HL-60 (cell line): ENCODE data around the gene TSHZ1.

Source experiments
- GABPA ChIP-seq: IDR thresholded peaks from 2 replicates; pipeline ENCODE4 v1.6.1; 2012; ENCODE audit warnings: low read depth
- POLR2AphosphoS5 ChIP-seq: IDR thresholded peaks from 2 replicates; pipeline ENCODE4 v1.6.1; 2012; ENCODE audit warnings: low read depth
- REST ChIP-seq: IDR thresholded peaks from 2 replicates; pipeline ENCODE4 v1.6.1; 2012; ENCODE audit warnings: low read depth; ENCODE audit not compliant: insufficient replicate concordance
- SPI1 ChIP-seq: IDR thresholded peaks from 2 replicates; pipeline ENCODE4 v1.6.1; 2012; ENCODE audit warnings: low read depth, mild to moderate bottlenecking, borderline replicate concordance
- TF ChIP-seq, protein P1 (sequence below): IDR thresholded peaks from one replicate; pipeline ENCODE4 v1.5.1; 2011; ENCODE audit warnings: low read length, control low read depth, inconsistent platforms; ENCODE audit not compliant: insufficient read depth

GRCh38 chr18:75314117-75314516 is 103.5 kb downstream of the TSHZ1 start:
- TF ChIP-seq, protein P1, sequence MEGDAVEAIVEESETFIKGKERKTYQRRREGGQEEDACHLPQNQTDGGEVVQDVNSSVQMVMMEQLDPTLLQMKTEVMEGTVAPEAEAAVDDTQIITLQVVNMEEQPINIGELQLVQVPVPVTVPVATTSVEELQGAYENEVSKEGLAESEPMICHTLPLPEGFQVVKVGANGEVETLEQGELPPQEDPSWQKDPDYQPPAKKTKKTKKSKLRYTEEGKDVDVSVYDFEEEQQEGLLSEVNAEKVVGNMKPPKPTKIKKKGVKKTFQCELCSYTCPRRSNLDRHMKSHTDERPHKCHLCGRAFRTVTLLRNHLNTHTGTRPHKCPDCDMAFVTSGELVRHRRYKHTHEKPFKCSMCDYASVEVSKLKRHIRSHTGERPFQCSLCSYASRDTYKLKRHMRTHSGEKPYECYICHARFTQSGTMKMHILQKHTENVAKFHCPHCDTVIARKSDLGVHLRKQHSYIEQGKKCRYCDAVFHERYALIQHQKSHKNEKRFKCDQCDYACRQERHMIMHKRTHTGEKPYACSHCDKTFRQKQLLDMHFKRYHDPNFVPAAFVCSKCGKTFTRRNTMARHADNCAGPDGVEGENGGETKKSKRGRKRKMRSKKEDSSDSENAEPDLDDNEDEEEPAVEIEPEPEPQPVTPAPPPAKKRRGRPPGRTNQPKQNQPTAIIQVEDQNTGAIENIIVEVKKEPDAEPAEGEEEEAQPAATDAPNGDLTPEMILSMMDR: no peak
- TF ChIP-seq POLR2AphosphoS5 (no peak), SPI1 (no peak), REST (no peak), GABPA (no peak)
